NCI-H1694 (cell line): ENCODE results near the gene MED16.

Experiments used
- DNase-seq: peaks from one replicate; lab custom pipeline; 2025; lab: John Stamatoyannopoulos, UW

The MED16 gene, protein sequence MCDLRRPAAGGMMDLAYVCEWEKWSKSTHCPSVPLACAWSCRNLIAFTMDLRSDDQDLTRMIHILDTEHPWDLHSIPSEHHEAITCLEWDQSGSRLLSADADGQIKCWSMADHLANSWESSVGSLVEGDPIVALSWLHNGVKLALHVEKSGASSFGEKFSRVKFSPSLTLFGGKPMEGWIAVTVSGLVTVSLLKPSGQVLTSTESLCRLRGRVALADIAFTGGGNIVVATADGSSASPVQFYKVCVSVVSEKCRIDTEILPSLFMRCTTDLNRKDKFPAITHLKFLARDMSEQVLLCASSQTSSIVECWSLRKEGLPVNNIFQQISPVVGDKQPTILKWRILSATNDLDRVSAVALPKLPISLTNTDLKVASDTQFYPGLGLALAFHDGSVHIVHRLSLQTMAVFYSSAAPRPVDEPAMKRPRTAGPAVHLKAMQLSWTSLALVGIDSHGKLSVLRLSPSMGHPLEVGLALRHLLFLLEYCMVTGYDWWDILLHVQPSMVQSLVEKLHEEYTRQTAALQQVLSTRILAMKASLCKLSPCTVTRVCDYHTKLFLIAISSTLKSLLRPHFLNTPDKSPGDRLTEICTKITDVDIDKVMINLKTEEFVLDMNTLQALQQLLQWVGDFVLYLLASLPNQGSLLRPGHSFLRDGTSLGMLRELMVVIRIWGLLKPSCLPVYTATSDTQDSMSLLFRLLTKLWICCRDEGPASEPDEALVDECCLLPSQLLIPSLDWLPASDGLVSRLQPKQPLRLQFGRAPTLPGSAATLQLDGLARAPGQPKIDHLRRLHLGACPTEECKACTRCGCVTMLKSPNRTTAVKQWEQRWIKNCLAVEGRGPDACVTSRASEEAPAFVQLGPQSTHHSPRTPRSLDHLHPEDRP

DNA sequence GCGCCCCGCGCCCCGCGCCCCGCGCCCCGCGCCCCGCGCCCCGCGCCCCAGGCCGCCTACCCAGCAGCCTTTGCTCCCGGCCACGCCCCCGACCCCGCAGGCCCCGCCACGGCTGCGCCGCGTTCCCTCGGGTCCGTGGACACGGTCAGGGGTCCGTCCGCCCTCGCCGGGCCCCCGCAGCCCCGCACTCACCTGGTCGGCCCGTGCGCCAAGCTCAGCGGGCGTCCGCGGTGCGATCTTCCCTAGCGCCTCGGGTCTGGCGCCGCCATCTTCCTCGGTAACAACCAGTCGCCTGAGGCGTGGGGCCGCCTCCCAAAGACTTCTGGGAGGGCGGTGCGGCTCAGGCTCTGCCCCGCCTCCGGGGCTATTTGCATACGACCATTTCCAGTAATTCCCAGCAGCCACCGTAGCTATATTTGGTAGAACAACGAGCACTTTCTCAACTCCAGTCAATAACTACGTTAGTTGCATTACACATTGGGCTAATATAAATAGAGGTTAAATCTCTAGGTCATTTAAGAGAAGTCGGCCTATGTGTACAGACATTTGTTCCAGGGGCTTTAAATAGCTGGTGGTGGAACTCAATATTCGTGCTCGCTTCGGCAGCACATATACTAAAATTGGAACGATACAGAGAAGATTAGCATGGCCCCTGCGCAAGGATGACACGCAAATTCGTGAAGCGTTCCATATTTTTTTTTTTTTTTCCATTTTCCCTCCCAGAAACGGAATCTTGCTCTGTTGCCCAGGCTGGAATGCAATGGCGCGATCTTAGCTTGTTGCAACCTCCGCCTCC is at the start of gene MED16, which contains the start of gene RNU6-9:
Gene MED16, minus strand, starts transcription at position 294 of the 796 bp plus-strand sequence. CDS start 2,056 bp downstream, outside the sequence.
Gene RNU6-9, plus strand, starts transcription at position 591 of the 796 bp plus-strand sequence.
- DNase-seq: peak; percentile 82

GRCh38 chr19:942133-942645 is 49.2 kb upstream of the MED16 start:
- DNase-seq: no peak

- no peak for DNase-seq
Observed at GRCh38 chr19:941292-942132, 48.5 kb upstream of the MED16 start.

DNA sequence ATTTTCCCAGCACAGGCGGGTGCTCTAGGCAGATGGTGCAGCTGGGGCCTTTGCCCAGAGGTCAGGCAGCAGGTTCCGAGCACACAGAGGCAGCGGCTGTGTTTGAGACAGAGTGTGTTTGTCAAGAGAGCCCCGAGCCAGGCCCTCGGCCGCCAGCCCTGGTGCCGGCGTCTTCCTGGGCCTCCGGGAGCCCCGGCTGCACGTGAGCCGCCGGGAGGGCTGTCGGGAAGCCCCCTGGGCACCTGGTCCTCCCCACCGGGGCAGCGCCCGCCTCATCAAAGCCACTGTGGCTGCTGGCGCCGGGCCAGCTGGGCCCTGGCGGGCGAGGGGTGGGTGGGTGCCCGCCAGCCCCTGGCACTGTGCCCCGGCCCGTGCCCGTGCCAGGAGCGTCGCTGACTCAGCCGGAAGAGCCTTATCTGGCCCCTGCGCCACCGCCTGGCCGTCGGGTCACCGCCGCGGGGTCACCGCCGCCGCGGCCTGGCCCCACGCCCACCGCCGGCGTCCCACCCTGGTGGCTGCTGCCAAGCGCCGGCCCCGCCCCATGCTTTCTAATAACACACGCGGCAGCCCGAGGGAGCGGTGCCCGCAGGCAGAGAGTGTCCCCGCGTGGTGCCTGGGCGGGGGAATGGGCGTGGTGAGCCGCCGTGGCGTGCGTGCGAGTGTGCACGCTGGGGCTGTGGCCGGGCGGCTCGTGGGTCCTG is 47.8 kb upstream of the MED16 start:
- no peak for DNase-seq

- DNase-seq: no peak
Observed at GRCh38 chr19:939922-940321, 46.9 kb upstream of the MED16 start.

GRCh38 chr19:939439-939838 is 46.5 kb upstream of the MED16 start:
- DNase-seq: no peak

- DNase-seq: no peak
Observed at GRCh38 chr19:938233-938923, 45.4 kb upstream of the MED16 start.

DNA sequence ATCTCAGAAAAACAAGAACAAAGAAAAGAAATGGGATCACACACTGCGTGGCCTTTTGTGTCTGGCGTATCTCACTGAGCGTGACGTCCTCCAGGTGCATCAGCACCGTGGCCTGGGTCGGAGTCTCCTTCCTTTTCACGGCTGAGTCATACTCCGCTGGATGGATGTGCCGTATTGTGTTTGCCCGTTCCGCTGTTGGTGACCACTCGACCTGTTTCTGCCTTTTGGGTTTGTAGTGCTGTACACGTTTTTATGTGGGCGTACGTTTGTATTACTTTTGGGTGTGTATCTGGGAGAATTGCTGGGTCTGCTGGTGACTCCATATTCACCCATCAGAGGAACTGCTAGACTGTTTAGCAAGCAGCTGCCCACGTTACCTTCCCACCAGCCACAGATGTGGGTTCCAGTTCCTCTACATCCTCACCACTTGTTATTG is 44.3 kb upstream of the MED16 start:
- DNase-seq: no peak

DNA sequence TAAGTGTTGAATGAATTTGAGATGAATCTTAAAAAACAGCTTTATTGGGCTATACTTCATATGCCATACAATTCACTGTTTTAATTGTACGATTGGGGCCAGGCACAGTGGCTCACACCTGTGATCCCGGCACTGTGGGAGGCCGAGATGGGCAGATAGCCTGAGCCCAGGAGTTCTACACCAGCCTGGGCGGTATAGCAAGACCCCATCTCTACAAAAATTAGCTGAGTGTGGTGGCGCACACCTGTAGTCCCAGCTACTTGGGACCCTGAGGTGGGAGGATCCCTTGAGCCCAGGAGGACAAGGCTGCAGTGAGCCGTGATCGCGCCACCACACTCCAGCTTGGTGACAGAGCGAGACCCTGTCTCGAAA is 43.2 kb upstream of the MED16 start:
- DNase-seq: no peak

DNA sequence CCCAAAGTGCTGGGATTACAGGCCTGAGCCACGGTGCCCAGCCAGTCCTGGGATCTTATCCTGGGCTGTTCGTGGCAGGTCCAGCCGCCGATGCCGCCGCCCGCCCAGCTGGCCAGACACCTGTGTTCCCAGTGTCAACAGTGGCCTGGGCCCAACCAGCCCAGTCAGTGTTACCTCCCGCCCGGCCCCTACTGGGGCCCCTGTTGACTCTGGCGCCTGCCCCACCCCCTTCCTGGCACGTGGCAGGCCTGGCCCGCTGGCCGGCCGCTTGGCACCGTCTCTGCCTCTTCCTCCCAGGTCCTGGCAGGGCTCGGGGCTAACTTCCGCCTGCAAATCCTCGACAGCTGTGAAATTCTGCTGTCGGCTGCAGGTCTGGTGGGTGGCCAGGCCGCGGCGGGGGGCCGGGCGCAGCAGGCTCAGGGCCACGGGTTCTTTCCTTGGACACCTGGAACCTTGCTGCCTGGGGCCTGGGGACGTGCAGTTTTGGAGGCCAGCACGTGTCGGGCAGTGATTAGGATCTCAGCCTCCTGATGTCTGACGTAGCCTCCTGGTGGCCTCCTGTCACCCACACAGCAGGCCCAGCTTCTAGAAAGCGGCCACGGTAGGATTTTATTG is 42.0 kb upstream of the MED16 start:
- no peak for DNase-seq

DNA sequence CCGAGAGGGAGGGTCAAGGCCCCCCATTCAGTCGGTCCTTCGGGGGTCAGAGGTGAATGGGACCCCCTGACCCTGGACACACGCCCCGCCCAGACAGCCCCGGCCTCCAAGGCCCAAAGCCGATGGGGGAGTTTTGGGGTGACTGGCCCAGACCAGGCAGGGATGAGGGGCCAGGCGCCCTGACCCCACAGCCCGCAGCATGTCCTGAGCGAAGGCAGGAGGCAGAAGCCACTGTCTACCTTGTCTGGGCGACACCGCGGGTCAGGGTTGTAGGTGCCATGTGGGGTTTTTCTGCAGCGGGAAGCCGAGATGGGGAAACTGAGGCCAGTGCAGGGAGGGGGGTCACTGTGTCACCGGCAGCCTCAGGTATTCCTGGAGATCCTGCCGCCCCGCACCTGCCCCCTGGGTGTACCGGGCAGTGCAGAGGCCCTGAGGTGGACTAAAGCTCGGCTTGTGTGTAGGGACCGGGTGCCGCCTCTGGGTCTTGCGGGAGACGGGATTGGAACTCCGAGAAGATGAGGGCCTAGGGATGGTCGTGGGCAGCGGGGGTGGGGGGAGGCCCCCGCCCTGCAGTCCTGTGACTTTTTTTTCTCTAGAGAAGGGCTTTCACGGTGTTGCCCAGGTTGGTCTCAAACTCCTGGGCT is 41.3 kb upstream of the MED16 start:
- DNase-seq: no peak

DNA sequence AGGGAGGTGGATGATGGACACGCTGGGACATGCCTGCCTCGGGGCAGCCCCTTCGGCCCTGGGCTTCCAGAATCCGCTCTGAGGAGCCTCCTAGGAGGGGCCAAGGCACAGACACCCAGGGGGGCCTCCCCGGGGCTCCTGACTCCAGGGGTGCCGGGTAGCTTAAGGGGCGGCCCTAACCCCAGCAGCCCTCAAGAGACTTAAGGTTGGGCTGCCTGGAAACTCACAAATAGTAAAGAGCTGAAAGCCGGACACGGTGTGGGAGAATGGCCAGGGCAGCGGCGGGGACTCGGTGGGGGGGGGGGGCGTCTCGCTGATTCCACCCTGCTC is 40.5 kb upstream of the MED16 start:
- no peak for DNase-seq

DNA sequence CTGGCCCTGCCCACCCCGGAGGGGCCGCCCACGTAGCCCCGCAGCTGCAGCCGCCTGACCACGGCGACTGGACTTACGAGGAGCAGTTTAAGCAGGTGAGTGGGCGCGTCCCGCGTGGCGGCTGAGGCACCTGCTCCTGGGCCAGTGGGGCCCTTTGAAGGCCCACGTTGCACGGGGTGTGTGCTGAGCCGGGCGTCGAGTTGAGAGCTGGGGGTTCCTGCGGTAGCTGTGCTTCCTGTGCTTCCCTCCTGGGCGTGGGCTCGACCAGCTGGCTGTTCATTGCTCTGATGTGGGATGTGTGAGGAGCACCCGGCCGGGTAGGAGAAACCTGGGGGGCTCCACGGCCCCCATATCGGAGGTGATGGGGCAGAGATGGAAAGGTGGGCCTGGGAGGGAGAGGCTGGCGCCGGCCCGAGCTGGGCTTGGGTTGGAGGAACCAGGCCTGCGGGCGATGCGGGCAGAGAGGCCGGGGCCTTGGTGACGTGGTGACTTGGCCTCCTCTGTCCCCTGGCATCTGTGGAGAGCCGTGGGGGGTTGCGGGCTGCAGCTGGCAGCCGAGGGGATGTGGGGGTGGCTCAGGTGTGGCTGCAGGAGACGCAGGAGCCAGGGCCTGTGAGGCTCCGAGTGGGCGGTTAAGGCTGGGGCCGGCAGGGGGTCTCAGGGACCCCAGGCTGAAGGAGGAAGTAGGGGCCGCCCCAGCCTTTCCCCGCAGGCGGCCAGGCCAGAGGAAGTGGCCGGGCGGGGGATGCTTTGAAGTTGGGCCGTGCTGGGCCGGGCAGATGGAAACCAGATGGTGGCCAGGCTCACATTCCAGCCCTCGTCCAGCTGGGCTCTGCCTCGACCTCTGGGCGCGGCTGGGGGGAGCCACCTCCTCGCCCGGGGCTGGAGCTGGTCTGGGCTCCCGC is 39.9 kb upstream of the MED16 start:
- DNase-seq: no peak

DNA sequence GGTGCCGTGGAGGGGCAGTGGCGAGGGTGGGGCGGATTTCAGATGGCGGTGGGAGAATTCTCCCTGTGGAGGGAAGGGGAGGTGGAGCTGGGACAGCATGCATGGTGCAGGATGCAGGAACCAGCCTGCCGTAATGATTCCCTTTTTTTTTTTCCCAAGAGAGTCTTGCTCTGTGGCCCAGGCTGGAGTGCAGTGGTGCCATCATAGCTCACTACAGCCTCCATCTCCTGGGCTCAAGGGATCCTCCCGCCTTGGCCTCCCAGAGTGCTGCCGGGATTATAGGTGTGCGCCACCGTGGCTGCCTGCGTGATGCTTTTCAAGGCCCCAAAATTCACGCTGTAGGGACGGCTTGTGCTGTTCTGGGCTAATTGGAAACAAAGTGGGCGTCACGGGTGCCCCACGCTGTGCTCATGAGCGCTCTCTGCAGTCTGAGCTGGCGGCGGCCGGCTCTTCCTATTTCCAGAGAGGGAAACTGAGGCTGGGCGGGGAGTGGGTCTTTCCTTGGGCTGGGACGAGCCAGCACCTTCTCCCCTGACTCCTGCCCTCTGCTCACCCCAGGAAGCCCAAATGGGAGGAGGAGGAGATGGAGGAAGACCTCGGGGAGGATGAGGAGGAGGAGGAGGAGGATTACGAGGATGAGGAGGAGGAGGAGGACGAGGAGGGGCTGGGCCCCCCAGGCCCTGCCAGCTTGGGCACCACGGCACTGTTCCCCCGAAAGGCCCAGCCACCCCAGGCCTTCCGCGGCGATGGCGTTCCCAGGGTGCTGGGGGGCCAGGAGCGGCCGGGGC is 39.1 kb upstream of the MED16 start:
- DNase-seq: no peak

DNA sequence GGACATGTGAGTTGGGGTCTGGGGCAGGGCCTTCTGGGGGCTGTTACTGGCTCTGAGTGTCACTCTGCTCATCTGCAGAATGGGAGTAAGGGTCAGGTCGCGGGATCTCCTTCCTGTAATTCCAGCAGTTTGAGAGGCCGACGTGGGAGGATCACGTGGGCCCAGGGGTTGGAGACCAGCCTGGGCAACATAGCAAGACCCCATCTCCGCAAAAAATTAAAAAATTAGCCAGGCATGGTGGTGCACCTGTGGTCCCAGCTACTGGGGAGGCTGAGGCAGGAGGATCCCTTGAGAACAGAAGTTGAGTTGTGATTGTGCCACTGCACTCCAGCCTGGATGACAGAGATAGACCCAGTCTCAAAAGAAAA is 36.9 kb upstream of the MED16 start:
- no peak for DNase-seq

DNA sequence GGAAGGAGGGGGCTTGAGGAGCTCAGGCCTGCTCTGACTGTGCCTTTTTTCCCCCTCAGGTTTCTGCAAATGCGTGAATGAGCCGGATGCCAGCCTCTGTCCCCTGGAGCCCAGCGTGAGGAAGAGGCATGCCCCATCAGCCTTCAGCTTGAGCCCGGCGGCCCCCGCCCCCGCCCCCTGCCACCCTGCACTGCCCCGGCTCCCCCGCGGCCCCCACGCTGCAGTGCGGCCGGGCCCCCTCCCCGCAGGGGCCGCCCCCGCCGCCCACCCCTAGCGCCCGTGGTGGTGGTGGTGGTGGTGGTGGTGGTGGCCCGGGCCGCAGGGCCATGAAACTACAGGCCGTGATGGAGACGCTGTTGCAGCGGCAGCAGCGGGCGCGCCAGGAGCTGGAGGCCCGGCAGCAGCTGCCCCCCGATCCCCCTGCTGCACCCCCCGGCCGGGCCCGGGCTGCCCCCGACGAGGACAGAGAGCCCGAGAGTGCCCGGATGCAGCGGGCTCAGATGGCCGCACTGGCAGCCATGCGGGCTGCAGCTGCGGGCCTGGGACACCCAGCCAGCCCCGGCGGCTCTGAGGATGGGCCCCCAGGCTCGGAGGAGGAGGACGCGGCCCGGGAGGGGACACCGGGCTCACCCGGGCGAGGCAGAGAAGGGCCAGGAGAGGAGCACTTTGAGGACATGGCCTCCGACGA is 36.4 kb upstream of the MED16 start:
- DNase-seq: no peak
